ENCODE measurements around the gene HOXA10.

Gene HOXA10

GRCh38 chr7:27156508-27156898, 17.6 kb downstream of the HOXA10 start, which contains the start of gene HOXA7:
Gene HOXA7 (minus strand): TSS chr7:27156675. CDS start chr7:27156545, 130 bp downstream.
- peak within 1 kb of the TSS; percentile 99 for H3K27ac Mint-ChIP-seq
- H3K36me3 Mint-ChIP-seq (ENCODE audit: low read depth) = peaks cover 33% of the 10 kb centered on the region
- H3K4me3 Mint-ChIP-seq = peak within 1 kb of the TSS; percentile 97
- peaks cover 48% of the 10 kb centered on the region for H3K4me1 Mint-ChIP-seq
- peak; percentile 84 for DNase-seq
- peaks cover 3% of the 10 kb centered on the region for H3K9me3 Mint-ChIP-seq
- H3K27me3 Mint-ChIP-seq (ENCODE audit: low read depth, poor library complexity) = peaks cover 8% of the 10 kb centered on the region
- no peak for TF ChIP-seq CTCF (IDR thresholded peaks at IDR 0.05)

- peaks cover 4% of the 10 kb centered on the region for H3K9me3 Mint-ChIP-seq
- peaks cover 38% of the 10 kb centered on the region for H3K36me3 Mint-ChIP-seq (ENCODE audit: low read depth)
- peaks cover 48% of the 10 kb centered on the region for H3K4me1 Mint-ChIP-seq
- TF ChIP-seq CTCF (IDR thresholded peaks at IDR 0.05) = no peak
- peak overlapping the region; percentile 97 for H3K4me3 Mint-ChIP-seq
- peak; percentile 59 for DNase-seq
- peaks cover 8% of the 10 kb centered on the region for H3K27me3 Mint-ChIP-seq (ENCODE audit: low read depth, poor library complexity)
- H3K27ac Mint-ChIP-seq = peak overlapping the region; percentile 99
Measured at GRCh38 chr7:27155816-27156507, 18.2 kb downstream of the HOXA10 start.

- H3K36me3 Mint-ChIP-seq (ENCODE audit: low read depth) = peaks cover 46% of the 10 kb centered on the region
- peak; percentile 53 for DNase-seq
- TF ChIP-seq CTCF (IDR thresholded peaks at IDR 0.05) = no peak
- H3K27me3 Mint-ChIP-seq (ENCODE audit: low read depth, poor library complexity) = peaks cover 8% of the 10 kb centered on the region
- peaks cover 48% of the 10 kb centered on the region for H3K4me1 Mint-ChIP-seq
- H3K4me3 Mint-ChIP-seq = peak overlapping the region; percentile 97
- H3K9me3 Mint-ChIP-seq = peaks cover 4% of the 10 kb centered on the region
- peak overlapping the region; percentile 99 for H3K27ac Mint-ChIP-seq
Measured at GRCh38 chr7:27154901-27155815, 19.0 kb downstream of the HOXA10 start.

GRCh38 chr7:27154369-27154768, 19.8 kb downstream of the HOXA10 start:
- Mint-ChIP-seq H3K27me3 (ENCODE audit: low read depth, poor library complexity) (peaks cover 8% of the 10 kb centered on the region), H3K4me3 (peak overlapping the region; percentile 97), H3K9me3 (peaks cover 4% of the 10 kb centered on the region), H3K27ac (peak overlapping the region; percentile 99), H3K36me3 (ENCODE audit: low read depth) (peaks cover 54% of the 10 kb centered on the region), H3K4me1 (peaks cover 41% of the 10 kb centered on the region)
- DNase-seq = peak; percentile 10
- TF ChIP-seq CTCF (IDR thresholded peaks at IDR 0.05) = no peak

- peaks cover 33% of the 10 kb centered on the region for H3K4me1 Mint-ChIP-seq
- H3K36me3 Mint-ChIP-seq (ENCODE audit: low read depth) = peaks cover 63% of the 10 kb centered on the region
- peaks cover 4% of the 10 kb centered on the region for H3K9me3 Mint-ChIP-seq
- H3K27ac Mint-ChIP-seq = peak overlapping the region; percentile 86
- peak overlapping the region; percentile 97 for H3K4me3 Mint-ChIP-seq
- H3K27me3 Mint-ChIP-seq (ENCODE audit: low read depth, poor library complexity) = peaks cover 8% of the 10 kb centered on the region
- no peak for DNase-seq
- TF ChIP-seq CTCF (IDR thresholded peaks at IDR 0.05) = no peak
Measured at GRCh38 chr7:27153526-27153925, 20.6 kb downstream of the HOXA10 start.

Data from nephron progenitor cell (in vitro differentiated cells).